Measurements from ENCODE around the gene ZNF763.

ZNF763 gene

GRCh38 chr19:11942008-11942842, 22.6 kb upstream of the ZNF763 start:
- no peak for ATAC-seq
- TF ChIP-seq SNAI2 (CRISPR knock-in tag; IDR thresholded peaks at IDR 0.05) (no peak), ESRRG (CRISPR knock-in tag; IDR thresholded peaks at IDR 0.05) (no peak), ZC3H10 (CRISPR knock-in tag; IDR thresholded peaks at IDR 0.05) (no peak), OSR1 (CRISPR knock-in tag; IDR thresholded peaks at IDR 0.05) (no peak), ZFP30 (CRISPR knock-in tag; IDR thresholded peaks at IDR 0.05) (no peak), ZFP3 (CRISPR knock-in tag; IDR thresholded peaks at IDR 0.05) (no peak), CSRNP3 (CRISPR knock-in tag; IDR thresholded peaks at IDR 0.05) (no peak), TSHZ2 (CRISPR knock-in tag; IDR thresholded peaks at IDR 0.05) (no peak), BACH2 (CRISPR knock-in tag; IDR thresholded peaks at IDR 0.05; ENCODE audit: borderline replicate concordance) (no peak), GLIS3 (CRISPR knock-in tag; IDR thresholded peaks at IDR 0.05) (no peak)

DNA sequence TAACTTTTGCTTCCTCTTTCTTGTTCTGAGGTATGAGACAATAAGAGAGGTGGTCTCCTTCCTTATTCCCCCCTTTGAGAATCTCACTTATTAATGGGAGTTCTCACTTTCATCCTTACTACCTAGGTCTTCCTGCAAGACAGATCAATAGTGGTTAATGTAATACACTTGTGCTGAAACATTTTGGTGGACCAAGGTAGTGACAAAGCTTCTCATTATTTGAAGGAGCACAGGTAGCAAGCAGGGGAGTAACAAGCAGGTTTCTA, 22.1 kb upstream of the ZNF763 start:
- ATAC-seq, result no peak
- no peak for TF ChIP-seq ESRRG (CRISPR knock-in tag; IDR thresholded peaks at IDR 0.05)
- TF ChIP-seq RARB (CRISPR knock-in tag; IDR thresholded peaks at IDR 0.05), result no peak
- no peak for TF ChIP-seq ARNTL (CRISPR knock-in tag; IDR thresholded peaks at IDR 0.05; ENCODE audit: borderline replicate concordance, low read depth)
- no peak for TF ChIP-seq TCF4 (CRISPR knock-in tag; IDR thresholded peaks at IDR 0.05; ENCODE audit: borderline replicate concordance)
- TF ChIP-seq OSR1 (CRISPR knock-in tag; IDR thresholded peaks at IDR 0.05), result no peak
- TF ChIP-seq ISL1 (CRISPR knock-in tag; IDR thresholded peaks at IDR 0.05), result no peak
- TF ChIP-seq ZFP30 (CRISPR knock-in tag; IDR thresholded peaks at IDR 0.05), result no peak
- no peak for TF ChIP-seq ZFP3 (CRISPR knock-in tag; IDR thresholded peaks at IDR 0.05)
- no peak for TF ChIP-seq BACH2 (CRISPR knock-in tag; IDR thresholded peaks at IDR 0.05; ENCODE audit: borderline replicate concordance)
- TF ChIP-seq POU6F1 (CRISPR knock-in tag; IDR thresholded peaks at IDR 0.05; ENCODE audit: borderline replicate concordance, low read depth), result no peak

GRCh38 chr19:11944656-11945055, 20.2 kb upstream of the ZNF763 start:
- TF ChIP-seq TCF4 (CRISPR knock-in tag; IDR thresholded peaks at IDR 0.05; ENCODE audit: borderline replicate concordance) (no peak), PATZ1 (CRISPR knock-in tag; IDR thresholded peaks at IDR 0.05; ENCODE audit: borderline replicate concordance) (no peak)
- ATAC-seq, result no peak

DNA sequence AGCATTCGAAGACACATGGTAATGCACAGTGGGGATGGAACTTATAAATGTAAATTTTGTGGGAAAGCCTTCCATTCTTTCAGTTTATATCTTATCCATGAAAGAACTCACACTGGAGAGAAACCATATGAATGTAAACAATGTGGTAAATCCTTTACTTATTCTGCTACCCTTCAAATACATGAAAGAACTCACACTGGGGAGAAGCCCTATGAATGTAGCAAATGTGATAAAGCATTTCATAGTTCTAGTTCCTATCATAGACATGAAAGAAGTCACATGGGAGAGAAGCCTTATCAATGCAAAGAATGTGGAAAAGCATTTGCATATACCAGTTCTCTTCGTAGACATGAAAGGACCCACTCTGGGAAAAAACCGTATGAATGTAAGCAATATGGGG, 16.2 kb upstream of the ZNF763 start:
- no peak for ATAC-seq
- TF ChIP-seq ISL1 (CRISPR knock-in tag; IDR thresholded peaks at IDR 0.05) (no peak), ZFP3 (CRISPR knock-in tag; IDR thresholded peaks at IDR 0.05) (no peak), ZNF8 (CRISPR knock-in tag; IDR thresholded peaks at IDR 0.05) (no peak)

DNA sequence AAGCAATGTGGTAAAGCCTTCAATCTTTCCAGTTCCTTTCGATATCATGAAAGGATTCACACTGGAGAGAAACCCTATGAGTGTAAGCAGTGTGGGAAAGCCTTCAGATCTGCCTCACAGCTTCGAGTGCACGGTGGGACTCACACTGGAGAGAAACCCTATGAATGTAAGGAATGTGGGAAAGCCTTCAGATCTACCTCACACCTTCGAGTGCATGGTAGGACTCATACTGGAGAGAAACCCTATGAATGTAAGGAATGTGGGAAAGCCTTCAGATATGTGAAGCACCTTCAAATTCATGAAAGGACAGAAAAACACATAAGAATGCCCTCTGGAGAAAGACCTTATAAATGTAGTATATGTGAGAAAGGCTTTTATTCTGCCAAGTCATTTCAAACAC, 15.6 kb upstream of the ZNF763 start:
- no peak for ATAC-seq
- no peak for TF ChIP-seq PATZ1 (CRISPR knock-in tag; IDR thresholded peaks at IDR 0.05; ENCODE audit: borderline replicate concordance)
- TF ChIP-seq RARB (CRISPR knock-in tag; IDR thresholded peaks at IDR 0.05), result no peak
- TF ChIP-seq ZFP3 (CRISPR knock-in tag; IDR thresholded peaks at IDR 0.05), result no peak
- TF ChIP-seq TCF4 (CRISPR knock-in tag; IDR thresholded peaks at IDR 0.05; ENCODE audit: borderline replicate concordance), result no peak
- no peak for TF ChIP-seq TOX (CRISPR knock-in tag; IDR thresholded peaks at IDR 0.05; ENCODE audit: borderline replicate concordance)
- TF ChIP-seq ZNF70 (CRISPR knock-in tag; IDR thresholded peaks at IDR 0.05), result no peak
- no peak for TF ChIP-seq CSRNP3 (CRISPR knock-in tag; IDR thresholded peaks at IDR 0.05)
- TF ChIP-seq ZC3H10 (CRISPR knock-in tag; IDR thresholded peaks at IDR 0.05), result no peak
- TF ChIP-seq ZNF8 (CRISPR knock-in tag; IDR thresholded peaks at IDR 0.05), result no peak
- TF ChIP-seq ESRRG (CRISPR knock-in tag; IDR thresholded peaks at IDR 0.05), result no peak
- TF ChIP-seq ARNTL (CRISPR knock-in tag; IDR thresholded peaks at IDR 0.05; ENCODE audit: borderline replicate concordance, low read depth), result no peak
- TF ChIP-seq BACH2 (CRISPR knock-in tag; IDR thresholded peaks at IDR 0.05; ENCODE audit: borderline replicate concordance), result no peak

Data from SK-N-SH treated with all-trans-retinoic acid at 6 μM for 48 hours (cell line).